Neuron (in vitro differentiated cells): Measurements from ENCODE around the gene RFX4.

Experiments used
- H2AFZ ChIP-seq: one replicate; pipeline ENCODE4 v1.6.1; 2013; ENCODE audit warnings: low read depth, mild to moderate bottlenecking, inconsistent platforms, low read length, moderate library complexity
- H3K27me3 ChIP-seq: one replicate; pipeline ENCODE4 v1.6.1; 2013; ENCODE audit warnings: low read length; ENCODE audit not compliant: insufficient read depth
- H3K36me3 ChIP-seq: one replicate; pipeline ENCODE4 v1.6.1; 2013; ENCODE audit warnings: low read length; ENCODE audit not compliant: insufficient read depth
- H3K4me1 ChIP-seq: one replicate; pipeline ENCODE4 v1.6.1; 2013; ENCODE audit warnings: low read length; ENCODE audit not compliant: insufficient read depth
- H3K4me3 ChIP-seq: 2 replicates; pipeline ENCODE4 v1.5.1; 2013; ENCODE audit warnings: mild to moderate bottlenecking, low read length, moderate library complexity
- H3K9me3 ChIP-seq: one replicate; pipeline ENCODE4 v1.6.1; 2013; ENCODE audit warnings: low read length

The RFX4 gene

DNA sequence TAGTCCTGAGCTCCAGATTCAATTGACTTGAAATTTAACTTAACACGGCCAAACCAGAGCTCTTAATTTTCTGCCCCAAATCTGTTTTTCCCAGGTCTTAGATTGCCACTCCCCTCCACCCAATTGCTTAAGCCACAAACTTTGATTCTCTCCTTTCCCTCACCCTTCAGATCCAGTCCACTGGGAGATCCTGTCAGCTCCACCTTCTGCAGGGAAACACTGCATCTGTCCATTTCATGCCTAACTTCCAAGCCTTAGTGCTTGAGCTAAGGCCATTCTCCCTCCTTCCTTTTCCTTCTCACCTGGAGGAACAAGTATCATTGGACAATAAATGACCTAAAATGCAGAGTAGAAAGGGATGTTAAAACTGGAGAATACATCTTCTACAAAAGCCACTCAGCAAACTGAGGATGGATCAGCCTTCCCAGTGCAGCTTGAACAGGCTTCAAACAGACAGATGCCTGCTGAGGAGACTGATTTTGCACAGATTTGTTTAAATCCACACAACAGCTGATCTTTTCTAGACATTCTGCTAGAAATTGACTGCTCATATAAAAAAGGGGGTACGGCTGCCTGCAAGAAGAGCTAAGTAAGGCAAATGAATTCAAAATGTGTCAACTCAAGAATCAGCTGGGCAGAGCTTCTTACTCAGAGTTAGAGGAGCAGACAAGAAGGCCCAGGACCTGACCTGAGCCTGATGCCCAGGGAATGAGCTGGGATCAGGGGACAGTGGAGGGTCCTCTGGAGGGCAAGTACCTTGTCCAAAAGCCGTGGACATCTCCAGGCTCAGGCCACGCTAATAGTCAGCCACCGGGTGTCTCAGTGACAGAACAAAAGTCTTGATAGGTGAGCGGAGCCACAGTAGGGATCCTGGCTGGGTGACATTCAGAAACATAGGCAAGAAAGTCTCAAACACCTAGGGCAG is 110.4 kb downstream of the RFX4 start:
- Histone ChIP-seq H3K36me3 (peaks cover 91% of the 10 kb centered on the region), H3K27me3 (no peaks in the 10 kb centered on the region), H2AFZ (no peak overlapping the region), H3K4me1 (no peaks in the 10 kb centered on the region), H3K4me3 (no peak overlapping the region), H3K9me3 (peaks cover 11% of the 10 kb centered on the region)

DNA sequence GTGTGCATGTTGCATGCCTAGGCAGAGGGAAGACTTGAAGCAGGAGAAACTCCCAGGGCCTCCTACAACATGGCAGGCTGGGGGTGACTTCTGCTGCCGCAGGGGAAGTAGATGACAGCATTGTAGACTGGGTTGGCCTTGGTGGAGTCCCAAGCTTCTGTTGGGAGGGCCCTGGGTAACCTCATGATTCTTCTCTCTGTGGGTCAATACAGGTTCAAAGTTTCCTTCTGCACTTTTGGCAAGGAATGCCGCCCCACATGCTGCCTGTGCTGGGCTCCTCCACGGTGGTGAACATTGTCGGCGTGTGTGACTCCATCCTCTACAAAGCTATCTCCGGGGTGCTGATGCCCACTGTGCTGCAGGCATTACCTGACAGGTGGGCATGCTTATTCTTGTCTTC is 113.3 kb downstream of the RFX4 start:
- H3K4me1 ChIP-seq, result no peaks in the 10 kb centered on the region
- peaks cover 84% of the 10 kb centered on the region for H3K36me3 ChIP-seq

DNA sequence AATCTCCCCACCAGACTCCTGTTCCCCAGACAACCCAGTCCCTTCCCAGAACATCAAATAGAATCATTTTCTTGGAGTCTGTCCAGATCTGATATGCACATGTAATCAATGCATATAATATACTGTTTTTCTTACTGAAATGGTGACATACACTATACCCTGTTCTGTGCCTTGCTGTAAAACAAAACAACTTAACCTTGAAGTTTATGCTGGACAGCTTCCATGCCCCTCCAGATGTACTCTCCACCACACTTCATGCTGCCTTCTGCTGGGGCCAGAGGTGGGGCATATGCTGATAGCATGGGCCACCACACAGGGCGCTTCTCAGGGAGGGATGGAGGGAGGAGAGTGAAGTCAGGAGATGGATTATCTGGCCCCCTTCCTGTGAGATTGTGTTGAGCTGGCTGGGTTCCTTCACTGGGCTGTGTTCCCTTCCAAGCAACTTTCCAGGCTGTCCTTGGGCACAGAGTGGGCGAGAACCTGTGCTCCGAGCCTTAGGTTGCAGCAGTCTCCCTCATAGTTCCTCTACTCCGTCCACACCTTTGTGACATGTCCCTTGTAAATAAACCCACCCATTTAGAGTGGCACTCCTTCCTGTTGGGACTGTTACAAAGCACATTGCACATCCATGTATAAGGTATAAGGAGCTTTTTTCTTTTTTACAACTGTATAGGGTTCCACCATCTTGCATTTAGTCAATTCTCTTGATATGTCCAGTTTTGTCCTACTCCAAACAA is 114.0 kb downstream of the RFX4 start:
- Histone ChIP-seq H3K4me1 (no peaks in the 10 kb centered on the region), H3K36me3 (peaks cover 83% of the 10 kb centered on the region), H3K4me3 (no peak overlapping the region), H3K9me3 (peaks cover 14% of the 10 kb centered on the region), H3K27me3 (no peaks in the 10 kb centered on the region), H2AFZ (no peak overlapping the region)

More for the DNA sequence above, 113.3 kb downstream of the RFX4 start:
- Histone ChIP-seq H2AFZ (no peak overlapping the region), H3K9me3 (peaks cover 14% of the 10 kb centered on the region), H3K4me3 (no peak overlapping the region), H3K27me3 (no peaks in the 10 kb centered on the region)

DNA sequence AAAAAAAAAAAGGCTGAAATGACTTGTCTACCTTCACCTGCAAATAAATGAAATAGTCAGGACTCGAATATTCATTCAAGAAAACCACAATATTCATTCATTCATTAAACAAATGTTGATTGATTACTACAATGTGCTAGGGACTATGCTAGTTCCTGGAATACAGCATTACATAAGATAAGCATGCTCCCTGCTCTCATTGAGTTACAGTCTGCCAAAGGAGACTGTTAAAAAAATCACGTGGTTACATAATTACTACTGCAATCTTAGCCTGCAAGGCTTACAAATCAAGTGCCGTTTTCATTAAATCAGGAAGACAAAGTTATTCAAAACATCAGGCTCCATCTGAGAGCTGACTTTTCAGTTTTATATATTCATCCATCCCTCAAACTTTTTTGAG is 121.3 kb downstream of the RFX4 start:
- Histone ChIP-seq H3K9me3 (peaks cover 2% of the 10 kb centered on the region), H2AFZ (no peak overlapping the region), H3K27me3 (no peaks in the 10 kb centered on the region), H3K4me3 (no peak overlapping the region), H3K4me1 (no peaks in the 10 kb centered on the region), H3K36me3 (peaks cover 86% of the 10 kb centered on the region)

DNA sequence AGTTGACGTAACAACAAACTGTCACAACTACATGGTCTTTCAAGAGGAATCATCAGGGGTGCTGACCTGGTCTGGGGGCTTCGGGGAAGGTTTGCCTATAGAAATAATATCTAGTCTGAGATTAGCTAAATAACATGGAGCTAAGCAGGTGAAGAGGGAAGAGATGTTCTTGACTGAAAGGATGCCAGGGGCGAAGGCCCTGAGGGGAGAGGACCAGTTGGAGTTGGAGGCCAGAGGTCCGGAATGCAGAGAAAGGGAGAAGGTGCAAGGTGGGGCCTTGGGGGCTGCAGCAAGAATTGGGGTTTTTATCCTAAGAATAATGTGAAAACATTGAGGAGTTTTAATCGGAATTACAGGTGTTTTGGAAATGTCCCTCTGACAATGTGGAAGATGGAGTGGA is 123.2 kb downstream of the RFX4 start:
- H2AFZ ChIP-seq, result no peak overlapping the region
- peaks cover 89% of the 10 kb centered on the region for H3K36me3 ChIP-seq
- H3K4me3 ChIP-seq, result no peak overlapping the region
- H3K9me3 ChIP-seq, result no peaks in the 10 kb centered on the region
- H3K4me1 ChIP-seq, result no peaks in the 10 kb centered on the region
- no peaks in the 10 kb centered on the region for H3K27me3 ChIP-seq

DNA sequence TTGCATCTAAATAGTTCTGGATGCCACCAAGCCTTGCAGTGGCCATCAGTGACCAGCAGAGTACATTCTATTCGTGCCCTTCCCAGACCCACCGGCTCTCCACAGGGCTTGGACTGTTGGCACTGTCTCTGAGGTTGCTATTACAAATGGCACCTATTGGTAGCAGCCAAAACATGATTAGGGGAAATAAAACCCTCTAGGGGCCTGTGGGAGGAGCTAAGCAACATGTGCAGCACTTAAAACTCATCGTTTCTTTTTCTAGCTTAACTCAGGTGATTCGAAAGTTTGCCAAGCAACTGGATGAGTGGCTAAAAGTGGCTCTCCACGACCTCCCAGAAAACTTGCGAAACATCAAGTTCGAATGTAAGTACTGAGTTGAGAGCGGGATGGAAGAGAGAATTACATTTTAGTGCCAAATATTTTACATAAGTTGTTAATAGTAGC is 126.3 kb downstream of the RFX4 start:
- no peak overlapping the region for H2AFZ ChIP-seq
- no peaks in the 10 kb centered on the region for H3K4me1 ChIP-seq
- H3K36me3 ChIP-seq, result peaks cover 92% of the 10 kb centered on the region
- no peak overlapping the region for H3K4me3 ChIP-seq
- H3K27me3 ChIP-seq, result no peaks in the 10 kb centered on the region
- H3K9me3 ChIP-seq, result no peaks in the 10 kb centered on the region

DNA sequence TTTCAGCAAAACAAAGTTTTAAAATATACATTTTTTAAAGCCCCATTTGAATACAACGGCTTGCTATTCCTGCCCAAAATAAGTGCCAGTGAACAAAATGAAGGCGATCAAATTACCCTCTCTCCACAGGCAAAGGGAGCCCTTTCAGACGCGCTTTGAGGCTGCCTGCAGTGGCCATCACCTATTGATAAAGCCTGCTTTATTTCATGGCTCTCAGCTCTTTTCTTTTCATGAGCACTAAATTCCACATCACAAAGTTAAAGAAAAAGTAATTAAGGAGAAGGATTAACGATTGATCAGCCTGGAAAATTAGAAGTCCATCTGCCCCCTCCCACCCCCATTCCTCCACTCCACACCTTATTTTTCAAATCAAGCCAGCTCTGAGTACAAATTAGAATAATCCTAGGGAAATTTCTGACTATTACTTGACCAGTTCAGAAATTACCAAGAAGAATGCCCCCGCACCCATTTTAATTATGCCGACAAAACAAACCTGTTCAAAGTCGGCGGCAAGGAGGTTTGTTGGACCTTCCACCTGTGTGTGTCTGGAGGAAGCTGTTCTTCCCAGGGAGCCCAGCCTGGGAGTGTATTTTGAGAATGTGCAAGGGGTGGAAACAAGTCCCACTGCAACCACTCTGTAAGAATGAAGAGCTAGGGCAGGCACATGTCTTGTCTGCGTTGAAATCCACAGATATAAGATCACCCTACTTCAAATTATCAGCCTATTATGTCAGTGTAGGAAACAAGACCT is 127.5 kb downstream of the RFX4 start:
- peaks cover 92% of the 10 kb centered on the region for H3K36me3 ChIP-seq
- H3K4me3 ChIP-seq, result no peak overlapping the region
- H3K4me1 ChIP-seq, result no peaks in the 10 kb centered on the region
- H2AFZ ChIP-seq, result no peak overlapping the region
- no peaks in the 10 kb centered on the region for H3K27me3 ChIP-seq
- no peaks in the 10 kb centered on the region for H3K9me3 ChIP-seq

DNA sequence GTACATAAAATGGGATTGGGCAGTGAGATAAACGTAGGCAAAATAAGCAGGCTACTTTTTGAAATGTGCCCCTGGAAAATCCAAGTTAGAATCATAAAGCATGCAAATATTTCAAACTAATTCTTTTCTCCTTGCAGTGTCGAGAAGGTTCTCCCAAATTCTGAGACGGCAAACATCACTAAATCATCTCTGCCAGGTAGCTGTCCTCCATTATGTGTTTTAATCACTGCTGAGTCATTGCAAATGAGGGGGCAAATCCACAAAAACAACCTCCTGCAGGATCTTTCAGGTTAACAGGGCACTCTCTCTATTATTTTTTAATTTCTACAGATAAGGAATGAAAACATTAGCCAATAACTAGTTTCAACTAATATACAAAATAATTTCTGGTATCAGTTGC is 128.5 kb downstream of the RFX4 start:
- Histone ChIP-seq H3K4me1 (no peaks in the 10 kb centered on the region), H3K9me3 (no peaks in the 10 kb centered on the region), H3K27me3 (no peaks in the 10 kb centered on the region), H3K4me3 (no peak overlapping the region), H3K36me3 (peaks cover 92% of the 10 kb centered on the region), H2AFZ (no peak overlapping the region)

DNA sequence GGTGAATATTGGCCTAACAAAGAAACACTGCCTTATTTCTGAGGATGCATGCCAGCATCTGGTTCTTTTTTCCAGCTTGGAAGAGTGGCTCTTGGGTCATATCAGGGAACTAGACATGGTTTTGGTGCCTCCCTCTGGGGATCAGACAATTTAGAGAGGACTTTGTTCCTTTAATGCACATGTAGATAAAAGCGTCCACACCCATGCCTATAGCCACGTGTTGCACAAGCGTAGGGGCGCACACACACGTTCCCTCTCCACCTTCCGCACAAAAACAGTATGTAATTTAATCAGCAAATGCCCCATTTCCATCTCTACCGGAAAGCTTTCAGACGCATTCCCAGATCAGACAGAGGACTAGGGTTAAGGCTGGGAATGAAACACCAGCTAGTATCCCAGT is 130.0 kb downstream of the RFX4 start:
- no peak overlapping the region for H3K4me3 ChIP-seq
- H3K9me3 ChIP-seq, result no peaks in the 10 kb centered on the region
- H3K27me3 ChIP-seq, result no peaks in the 10 kb centered on the region
- H2AFZ ChIP-seq, result no peak overlapping the region
- H3K4me1 ChIP-seq, result no peaks in the 10 kb centered on the region
- peaks cover 94% of the 10 kb centered on the region for H3K36me3 ChIP-seq

DNA sequence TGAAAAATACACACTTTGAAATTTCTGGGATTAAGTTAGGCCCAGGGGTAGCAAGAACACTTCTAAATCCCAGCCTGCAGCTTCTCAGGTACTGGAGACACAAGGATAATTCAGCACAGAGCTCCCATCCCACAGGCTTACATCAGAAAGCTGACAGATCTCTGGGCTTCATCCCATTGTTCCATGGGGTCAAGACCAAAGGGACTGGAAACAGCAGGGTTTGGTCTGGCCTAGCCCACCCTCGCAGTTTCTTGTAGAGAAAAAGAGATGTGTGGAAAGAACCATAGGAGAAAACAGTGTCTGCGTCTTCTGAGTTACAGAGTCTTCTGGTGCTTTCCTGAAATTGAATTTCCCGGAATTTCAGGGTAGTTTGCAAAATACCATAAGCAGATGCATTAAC is 132.1 kb downstream of the RFX4 start:
- peaks cover 92% of the 10 kb centered on the region for H3K36me3 ChIP-seq
- no peaks in the 10 kb centered on the region for H3K9me3 ChIP-seq
- H3K27me3 ChIP-seq, result no peaks in the 10 kb centered on the region
- no peak overlapping the region for H3K4me3 ChIP-seq
- H3K4me1 ChIP-seq, result no peaks in the 10 kb centered on the region
- H2AFZ ChIP-seq, result no peak overlapping the region

DNA sequence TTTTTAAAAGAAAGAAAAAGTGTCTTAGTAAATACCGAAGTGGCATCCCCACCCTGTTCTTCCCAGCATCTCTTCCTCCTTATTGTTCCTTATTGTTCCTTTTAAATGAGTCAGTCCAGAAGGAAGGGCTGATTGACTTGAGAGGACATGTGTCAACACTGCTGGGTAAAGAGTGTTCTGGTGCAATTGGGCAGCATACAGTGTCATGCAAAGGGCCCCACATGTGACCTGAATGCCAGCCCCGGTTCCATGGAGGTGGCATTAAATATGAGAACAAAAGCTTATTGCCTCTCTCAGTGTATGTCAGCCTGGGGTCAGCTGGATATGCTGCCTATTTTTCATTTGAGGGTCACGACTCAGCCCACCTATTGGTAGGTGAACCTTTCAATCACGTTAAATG is 132.8 kb downstream of the RFX4 start:
- peaks cover 93% of the 10 kb centered on the region for H3K36me3 ChIP-seq
- H3K27me3 ChIP-seq, result no peaks in the 10 kb centered on the region
- no peaks in the 10 kb centered on the region for H3K4me1 ChIP-seq
- H3K4me3 ChIP-seq, result no peak overlapping the region
- H2AFZ ChIP-seq, result no peak overlapping the region
- no peaks in the 10 kb centered on the region for H3K9me3 ChIP-seq

DNA sequence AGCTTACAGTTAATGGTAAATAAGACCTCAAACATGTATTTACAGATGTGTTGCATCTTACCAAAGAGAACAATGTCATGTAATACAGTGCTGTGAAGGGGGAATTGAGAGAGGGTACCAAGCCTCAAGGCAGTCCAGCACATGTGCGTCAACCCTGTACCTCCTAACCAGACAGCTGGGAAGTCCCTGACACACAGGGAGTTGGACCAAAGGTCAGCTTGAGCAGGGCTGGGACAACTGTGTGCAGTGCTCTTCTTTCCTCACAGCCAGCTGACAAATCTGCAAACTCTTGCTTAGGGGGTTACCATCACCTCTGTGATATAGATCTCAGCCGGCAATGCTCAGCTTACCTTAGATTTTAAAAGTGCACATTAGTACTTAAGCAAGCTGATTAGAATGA is 134.9 kb downstream of the RFX4 start:
- Histone ChIP-seq H3K4me1 (peaks cover 3% of the 10 kb centered on the region), H3K9me3 (no peaks in the 10 kb centered on the region), H3K36me3 (peaks cover 94% of the 10 kb centered on the region), H3K27me3 (no peaks in the 10 kb centered on the region), H3K4me3 (no peak overlapping the region), H2AFZ (no peak overlapping the region)

DNA sequence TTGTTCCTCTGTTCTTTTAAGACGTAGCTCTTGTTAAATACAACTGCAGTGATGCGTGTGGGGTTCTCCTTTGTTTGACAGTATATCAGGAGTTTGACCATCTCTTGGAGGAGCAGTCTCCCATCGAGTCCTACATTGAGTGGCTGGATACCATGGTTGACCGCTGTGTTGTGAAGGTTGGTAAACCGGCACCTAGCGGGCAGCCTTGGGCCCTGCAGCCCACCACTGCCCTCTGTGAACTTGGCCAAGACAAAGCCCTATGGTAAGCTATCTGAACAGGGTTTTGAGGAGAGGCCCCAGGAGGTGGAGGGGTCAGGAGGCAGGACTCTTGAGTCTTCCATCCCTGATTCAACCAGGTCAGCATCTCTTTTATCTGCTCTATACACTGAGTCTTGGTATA is 137.1 kb downstream of the RFX4 start:
- peaks cover 3% of the 10 kb centered on the region for H3K4me1 ChIP-seq
- no peak overlapping the region for H2AFZ ChIP-seq
- H3K4me3 ChIP-seq, result no peak overlapping the region
- H3K27me3 ChIP-seq, result no peaks in the 10 kb centered on the region
- H3K36me3 ChIP-seq, result peaks cover 94% of the 10 kb centered on the region
- no peaks in the 10 kb centered on the region for H3K9me3 ChIP-seq
